OCI-LY7 (cell line): Measurements from ENCODE around the gene TPR. TPM values are rescaled to one million over a fixed set of nuclear protein-coding genes. Genes with fewer than 3 reads are reported as not detected.

Experiments used
- BruUV-seq: library from RNA; stranded (reverse); fragments of 400-500 nt; replicated peaks from 2 replicates; lab custom pipeline; 2021; lab: Mats Ljungman, UMichigan
- CTCF ChIA-PET: fragments of 300-600 bp; sonication (Branson Sonifier 250); formaldehyde crosslinking; loops from one replicate; lab custom pipeline; 2022; ENCODE audit warnings: antibody characterized with exemption; ENCODE audit not compliant: unreplicated experiment; lab: Charles Lee
- POLR2A ChIA-PET: fragments of 300-600 bp; sonication (Branson Sonifier 250); formaldehyde crosslinking; loops from one replicate; lab custom pipeline; 2022; ENCODE audit warnings: antibody characterized with exemption; lab: Charles Lee
- DNase-seq: peaks from one replicate; pipeline ENCODE4 v3.0.0-alpha.2; 2015; ENCODE audit warnings: low spot score
- H2AFZ ChIP-seq: fragments of 200-600 bp; sonication (generic), shearing (Covaris generic); 2 replicates; pipeline ENCODE4 v1.6.1; 2014; ENCODE audit warnings: mild to moderate bottlenecking, antibody characterized with exemption, low read length, moderate library complexity
- H3K27ac ChIP-seq: fragments of 200-600 bp; sonication (generic); 2 replicates; pipeline ENCODE4 v1.5.1; 2014; ENCODE audit warnings: mixed run types, low read depth, mild to moderate bottlenecking, moderate library complexity, low read length, inconsistent platforms; ENCODE audit not compliant: poor library complexity, severe bottlenecking
- H3K36me3 ChIP-seq: fragments of 200-600 bp; sonication (generic); 2 replicates; pipeline ENCODE4 v1.6.1; 2014; ENCODE audit warnings: mild to moderate bottlenecking, antibody characterized with exemption, low read length, moderate library complexity, mixed read lengths; ENCODE audit not compliant: insufficient read depth
- H3K4me1 ChIP-seq: fragments of 200-600 bp; sonication (generic); 2 replicates; pipeline ENCODE4 v1.5.1; 2014; ENCODE audit warnings: mild to moderate bottlenecking, low read length; ENCODE audit not compliant: insufficient read depth, poor library complexity, severe bottlenecking
- H3K4me2 ChIP-seq: fragments of 200-600 bp; sonication (generic); 2 replicates; pipeline ENCODE4 v1.6.1; 2014; ENCODE audit warnings: mild to moderate bottlenecking, low read length
- H3K4me3 ChIP-seq: fragments of 200-600 bp; sonication (generic); 2 replicates; pipeline ENCODE4 v1.5.1; 2014; ENCODE audit warnings: mild to moderate bottlenecking, low read depth, low read length; ENCODE audit not compliant: poor library complexity, severe bottlenecking
- H3K79me2 ChIP-seq: fragments of 200-600 bp; sonication (generic); 2 replicates; pipeline ENCODE4 v1.6.1; 2016; ENCODE audit warnings: low read depth, mild to moderate bottlenecking, low read length, moderate library complexity, mixed read lengths; ENCODE audit not compliant: insufficient read depth
- H3K9me2 ChIP-seq: fragments of 200-600 bp; sonication (generic); 2 replicates; pipeline ENCODE4 v1.6.1; 2016; ENCODE audit warnings: mild to moderate bottlenecking, low read length, mixed read lengths; ENCODE audit not compliant: insufficient read depth
- H3K9me3 ChIP-seq: fragments of 200-600 bp; sonication (generic); 2 replicates; pipeline ENCODE4 v1.6.1; 2014; ENCODE audit warnings: mild to moderate bottlenecking, mixed run types, low read length, mixed read lengths
- H4K20me1 ChIP-seq: fragments of 200-600 bp; sonication (generic); 2 replicates; pipeline ENCODE4 v1.6.1; 2014; ENCODE audit warnings: mild to moderate bottlenecking, antibody characterized with exemption, low read length, moderate library complexity, mixed read lengths; ENCODE audit not compliant: insufficient read depth
- CTCF ChIP-seq: fragments of 200-600 bp; sonication (generic); conservative IDR thresholded peaks from 2 replicates; pipeline ENCODE4 v1.5.1; 2014; ENCODE audit warnings: mild to moderate bottlenecking, antibody characterized with exemption, low read length, moderate library complexity, mixed read lengths
- EZH2phosphoT487 ChIP-seq: fragments of 200-600 bp; sonication (generic); IDR thresholded peaks from 2 replicates; pipeline ENCODE4 v1.6.1; 2018; ENCODE audit warnings: low read depth, borderline replicate concordance, mild to moderate bottlenecking, mixed run types, antibody characterized with exemption, low read length, moderate library complexity, mixed read lengths
- intact Hi-C: fragments of 100-400 bp; cut with micrococcal nuclease; formaldehyde crosslinking; loops from one replicate; pipeline ENCODE4 v1.10.0; 2022; ENCODE audit not compliant: unreplicated experiment
- total RNA-seq, 2 experiments: library from RNA; depleted of rRNA in 1 of 2; stranded (reverse); fragments of >200 nt in 1 of 2; shearing (Covaris generic) in 1 of 2; gene quantifications; 2 replicates each; pipeline ENCODE4 v1.2.3, GENCODE V29; 2014 to 2022

The TPR gene
- total RNA-seq, 2 experiments from 2014 or later = 92.1 to 136 TPM

GRCh38 chr1:186340772-186341171 lies 34.3 kb downstream of the TPR start:
- no peak overlapping the region for H2AFZ ChIP-seq
- H3K27ac ChIP-seq = no peak overlapping the region
- no peaks in the 10 kb centered on the region for H3K9me2 ChIP-seq
- intact Hi-C loops = loop anchor here (10.0 kb wide), 1 partner anchor 1036 kb away; no protein-coding TSS in a partner anchor
- BruUV-seq = no TSS peak
- no peak for DNase-seq
- CTCF ChIA-PET = no interaction called here
- no peaks in the 10 kb centered on the region for H3K4me1 ChIP-seq
- no peak overlapping the region for H3K4me3 ChIP-seq
- peaks cover 95% of the 10 kb centered on the region for H3K36me3 ChIP-seq
- H3K4me2 ChIP-seq = no peak overlapping the region
- no peaks in the 10 kb centered on the region for H3K9me3 ChIP-seq
- no peak for TF ChIP-seq EZH2phosphoT487
- TF ChIP-seq CTCF = no peak
- H4K20me1 ChIP-seq = 0 out of 2 replicates have a peak, but pooled peaks cover 4% of the 10 kb centered on the region
- POLR2A ChIA-PET = no interaction called here
- H3K79me2 ChIP-seq = no peaks in the 10 kb centered on the region

GRCh38 chr1:186337554-186337953 lies 37.5 kb downstream of the TPR start:
- ChIA-PET CTCF (no interaction called here), POLR2A (interaction anchor here (1.4 kb wide), 1 partner anchor 31 kb away, joined by 3 read pairs; no protein-coding TSS in a partner anchor)
- Histone ChIP-seq H2AFZ (no peak overlapping the region), H3K36me3 (peaks cover 94% of the 10 kb centered on the region), H3K9me2 (no peaks in the 10 kb centered on the region), H3K27ac (no peak overlapping the region), H3K4me2 (no peak overlapping the region), H3K79me2 (no peaks in the 10 kb centered on the region), H3K4me3 (no peak overlapping the region), H4K20me1 (no peaks in the 10 kb centered on the region; the same call in 1 of the 2 replicates), H3K9me3 (no peaks in the 10 kb centered on the region), H3K4me1 (no peaks in the 10 kb centered on the region)
- DNase-seq = no peak
- TF ChIP-seq EZH2phosphoT487 (no peak), CTCF (no peak)
- BruUV-seq = no TSS peak
- intact Hi-C loops = loop anchor here (2.0 kb wide), 1 partner anchor 17 kb away; no protein-coding TSS in a partner anchor

- no peak for DNase-seq
- POLR2A ChIA-PET = interaction anchor here (0.6 to 1.9 kb wide), 3 partner anchors 11 to 111 kb away, joined by 3 to 5 read pairs (median 3); no protein-coding TSS in a partner anchor
- Histone ChIP-seq H4K20me1 (peaks cover 5% of the 10 kb centered on the region; the same call in 1 of the 2 replicates), H2AFZ (no peak overlapping the region), H3K27ac (no peak overlapping the region), H3K9me3 (no peaks in the 10 kb centered on the region), H3K4me3 (no peak overlapping the region), H3K4me2 (no peak overlapping the region), H3K36me3 (peaks cover 94% of the 10 kb centered on the region), H3K4me1 (no peaks in the 10 kb centered on the region), H3K9me2 (no peaks in the 10 kb centered on the region), H3K79me2 (no peaks in the 10 kb centered on the region)
- TF ChIP-seq EZH2phosphoT487 (no peak), CTCF (peak; percentile 70)
- CTCF ChIA-PET = interaction anchor here (1.0 to 1.4 kb wide), 2 partner anchors 8 to 10 kb away, joined by 3 to 4 read pairs; no protein-coding TSS in a partner anchor
- intact Hi-C loops = no loop called here
- no TSS peak for BruUV-seq
These were observed 44.3 kb downstream of the TPR start for GRCh38 chr1:186330758-186331157.
